Measurements from ENCODE around the gene TMEM53. TPM values are rescaled to one million over a fixed set of nuclear protein-coding genes. Genes with fewer than 3 reads are reported as not detected.
A peak's percentile ranks its signal among the peaks of the same experiment; 100 is the strongest.
"Not testable (repeated sequence)": the region's sequence is repeated elsewhere in the genome, so short reads cannot be mapped to it uniquely, and the experiment has no call there.

Gene TMEM53
- total RNA-seq, 1 donor from 2014 or later, result 8.1 TPM

DNA sequence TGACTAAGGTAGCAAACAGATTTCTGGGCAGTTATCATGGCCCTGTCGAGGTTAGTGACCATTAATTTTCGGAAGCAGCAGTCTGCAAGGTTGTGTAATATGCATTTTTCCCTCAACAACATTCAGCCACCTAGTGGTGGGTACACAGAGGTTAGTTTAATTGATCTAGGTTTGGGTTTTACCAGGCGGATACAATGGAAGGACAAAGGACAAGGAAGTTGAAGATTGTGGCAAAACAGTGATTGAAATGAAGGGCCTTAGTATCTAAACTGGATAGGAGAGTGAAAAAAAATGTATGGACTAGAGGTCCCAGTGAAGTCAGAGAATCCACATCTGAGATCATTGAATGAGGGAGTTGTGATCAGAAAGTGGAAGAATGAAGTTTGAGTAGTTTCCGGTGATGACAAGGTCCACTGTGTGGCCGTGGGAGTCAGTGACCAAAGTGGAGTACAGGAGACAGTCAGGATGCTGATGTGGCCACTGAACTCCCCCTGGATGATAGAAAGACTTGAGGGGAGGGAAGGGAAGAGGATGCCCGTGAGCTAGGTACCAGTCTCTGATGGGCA, 3.0 kb upstream of the TMEM53 start:
- DNase-seq (no peak), ATAC-seq (ENCODE audit: poor library complexity) (no peak)

DNA sequence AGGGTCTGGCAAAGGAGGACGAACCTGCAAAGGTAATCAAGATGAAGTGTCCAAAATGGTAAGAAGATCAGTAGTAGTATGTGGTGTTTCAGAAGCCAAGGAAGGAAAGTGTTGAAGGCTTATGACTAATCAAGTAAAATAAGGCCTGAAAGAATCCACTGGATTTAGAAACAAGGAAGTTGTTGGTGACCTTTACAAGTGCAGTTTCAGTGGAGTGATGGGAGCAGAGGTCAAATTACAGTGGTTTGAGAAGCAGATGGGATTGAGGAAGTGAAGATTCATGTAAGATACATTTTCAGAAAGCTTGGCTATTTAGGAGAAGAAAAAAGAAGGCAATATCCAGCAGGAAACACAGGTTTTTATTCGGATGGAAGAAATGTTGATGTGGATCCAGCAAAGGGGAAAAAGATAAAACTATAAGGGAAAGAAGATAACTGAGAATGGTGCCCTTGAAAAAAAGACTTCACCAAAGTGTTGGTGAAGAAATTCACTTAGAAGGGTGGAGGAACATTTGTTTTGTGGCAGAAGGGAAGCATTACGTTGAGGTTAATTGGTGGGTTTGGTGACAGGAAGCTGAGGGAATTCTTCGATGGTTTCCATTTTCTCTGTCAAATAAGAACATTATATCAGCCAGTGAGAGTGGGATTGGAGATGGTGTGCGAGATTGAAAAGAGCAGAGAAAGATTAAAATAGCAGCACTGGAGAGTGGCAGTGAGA, 2.4 kb upstream of the TMEM53 start:
- DNase-seq, result no peak
- intact Hi-C loops (cut with DNase I), result no loop called here

More for the DNA sequence above, 3.0 kb upstream of the TMEM53 start:
- intact Hi-C loops (cut with DNase I), result no loop called here

DNA sequence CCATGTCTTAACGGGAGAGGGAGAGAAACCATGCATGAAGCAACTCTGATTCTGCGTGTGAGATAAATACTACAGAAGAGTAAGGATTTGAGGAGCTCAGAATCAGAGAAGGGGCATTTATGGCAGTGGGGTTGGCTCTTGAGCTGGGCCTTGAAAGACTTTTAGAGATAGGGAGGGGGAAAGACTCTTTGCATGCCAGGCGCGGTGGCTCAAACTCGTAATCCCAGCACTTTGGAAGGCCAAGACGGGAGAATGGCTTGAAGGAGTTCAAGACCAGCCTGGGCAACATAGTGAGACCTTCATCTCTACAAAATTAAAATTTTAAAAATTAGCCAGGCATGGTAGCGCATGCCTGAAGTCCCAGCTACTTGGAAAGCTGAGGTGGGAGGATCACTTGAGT, 905 bp upstream of the TMEM53 start:
- no peak for DNase-seq
- intact Hi-C loops (cut with DNase I), result no loop called here
- ATAC-seq (ENCODE audit: poor library complexity), result no peak

More for the DNA sequence above, 2.4 kb upstream of the TMEM53 start:
- no peak for ATAC-seq (ENCODE audit: poor library complexity)

DNA sequence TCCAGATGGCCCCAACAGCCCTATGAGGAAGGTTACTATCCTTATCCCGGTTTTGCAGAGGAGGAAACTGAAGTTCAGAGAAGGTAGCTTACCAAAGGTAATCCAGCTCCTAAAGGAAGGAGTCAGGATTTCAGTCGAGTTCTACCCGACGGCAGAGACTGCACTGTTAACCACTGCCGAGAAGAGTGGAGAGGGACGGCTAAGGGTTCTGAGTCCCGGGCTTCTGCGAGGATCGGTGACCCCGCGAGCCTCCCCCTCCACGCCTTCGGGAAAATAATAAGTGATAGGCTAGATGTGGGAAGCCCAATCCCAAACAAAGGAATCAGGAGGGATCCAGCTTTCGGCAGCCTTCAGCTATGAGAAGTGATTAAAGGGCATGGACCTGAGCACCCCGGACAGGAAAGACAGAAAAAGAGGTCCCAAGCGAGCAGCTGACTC, 587 bp downstream of the TMEM53 start:
- intact Hi-C loops (cut with DNase I), result no loop called here
- ATAC-seq (ENCODE audit: poor library complexity) (peak; percentile 3), DNase-seq (no peak)

DNA sequence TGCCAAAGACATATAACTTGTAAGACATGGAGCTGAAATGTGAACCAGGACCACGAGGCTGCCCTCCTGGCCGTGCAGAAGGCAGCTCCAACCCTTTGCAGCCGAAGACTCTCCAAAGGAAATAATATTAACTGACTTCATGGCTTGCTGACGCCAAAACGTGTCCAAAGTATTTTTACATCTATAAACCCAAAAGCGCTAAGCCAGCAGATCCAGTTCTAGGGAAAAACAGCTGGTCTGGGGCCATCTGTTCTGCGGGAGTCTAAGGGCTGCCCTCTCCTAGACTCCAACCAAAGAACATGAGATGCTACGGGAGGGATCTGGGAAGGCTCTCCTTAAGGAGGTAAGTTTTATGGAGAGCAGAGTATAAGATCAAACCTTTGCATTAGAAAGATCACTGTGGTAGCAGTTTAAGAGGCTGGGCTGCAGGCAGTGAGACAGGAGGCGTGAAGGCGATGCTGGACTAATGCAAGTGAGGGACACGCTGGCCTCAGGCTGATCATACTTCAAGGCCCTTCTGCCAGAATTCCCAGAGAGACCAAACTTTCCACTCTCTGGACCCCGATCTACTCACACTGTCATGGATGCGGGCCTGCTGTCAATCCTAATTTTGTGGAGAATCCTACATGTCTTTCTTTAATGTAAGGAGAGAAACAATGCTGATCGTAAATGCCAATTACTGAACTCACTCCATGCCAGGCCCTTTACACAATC, 1.2 kb downstream of the TMEM53 start:
- intact Hi-C loops (cut with DNase I), result no loop called here
- no peak for ATAC-seq (ENCODE audit: poor library complexity)
- no peak for DNase-seq

DNA sequence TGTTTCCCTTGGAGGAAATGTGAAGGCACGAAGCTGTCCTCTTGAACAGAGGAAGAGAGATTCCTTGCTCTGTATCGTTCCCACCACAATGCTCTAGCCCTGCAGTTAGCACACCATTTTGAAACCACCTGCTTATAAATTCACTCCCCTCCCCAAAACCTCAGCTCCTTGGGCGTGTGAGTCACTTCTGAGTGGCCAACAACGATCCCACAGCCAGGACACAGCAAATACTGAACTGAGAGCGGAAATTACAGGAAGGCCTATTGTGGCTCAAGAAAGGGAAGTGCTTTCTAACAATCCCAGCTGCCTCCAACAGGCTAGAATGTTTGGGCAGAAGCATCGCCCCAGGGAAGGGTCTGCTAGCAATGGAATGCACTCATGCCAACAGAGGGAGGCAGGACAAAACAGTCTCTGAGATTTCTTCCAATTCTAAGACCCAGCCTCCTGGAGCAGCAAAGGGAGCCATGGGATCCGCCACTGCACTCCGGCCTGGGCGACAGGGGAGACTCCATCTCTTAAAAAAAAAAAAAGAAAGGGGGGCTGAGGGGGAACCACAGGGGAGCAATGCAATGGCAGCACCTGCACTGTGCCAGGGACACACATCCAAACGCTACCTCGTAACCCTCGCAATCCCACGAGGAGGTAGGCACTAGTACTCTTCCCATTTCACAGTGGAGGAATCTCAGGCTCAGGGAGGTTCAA, 1.9 kb downstream of the TMEM53 start:
- intact Hi-C loops (cut with DNase I), result no loop called here
- DNase-seq, result no peak

DNA sequence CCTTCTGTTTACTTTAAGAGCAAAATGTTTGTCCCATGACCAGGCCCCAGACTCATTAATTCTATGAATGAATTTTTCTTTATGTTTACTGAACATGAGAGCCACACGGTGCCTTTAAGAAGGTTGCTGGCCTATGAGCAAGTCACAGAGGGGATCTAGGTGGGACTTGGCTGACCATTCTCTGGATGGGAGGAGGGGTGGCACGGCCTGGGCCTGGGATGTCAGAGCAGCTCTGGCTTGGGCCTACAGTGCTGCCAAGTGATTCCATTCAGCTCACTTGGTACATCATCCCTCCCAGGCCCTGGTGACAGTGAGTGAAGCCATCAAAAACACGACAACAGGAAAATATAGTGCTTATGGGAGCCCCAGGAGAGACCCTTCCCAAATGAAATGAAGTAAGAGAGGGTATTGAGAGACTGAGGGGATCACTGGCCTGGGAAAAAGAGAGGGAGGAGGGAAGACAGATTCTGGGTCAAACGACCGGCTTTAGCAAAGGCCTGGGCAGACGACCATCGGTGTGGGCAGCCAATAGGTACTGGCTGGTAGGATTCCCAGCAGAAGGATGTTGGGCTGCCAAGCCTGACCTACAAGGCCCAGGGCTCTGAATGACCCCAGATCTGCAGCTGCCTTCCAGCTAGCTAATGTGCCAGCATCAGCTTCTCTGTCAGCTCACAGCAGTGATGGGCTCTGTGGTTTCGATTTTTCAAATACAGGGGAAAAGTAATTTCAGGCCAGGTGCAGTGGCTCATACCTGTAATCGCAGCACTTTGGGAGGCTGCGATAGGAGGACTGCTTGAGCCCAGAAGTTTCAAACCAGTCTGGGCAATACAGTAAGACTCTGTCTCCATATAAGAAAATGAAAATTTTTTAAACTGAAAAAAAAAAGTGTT, 3.3 kb downstream of the TMEM53 start:
- intact Hi-C loops (cut with DNase I), result no loop called here
- no peak for ATAC-seq (ENCODE audit: poor library complexity)
- no peak for DNase-seq

More for the DNA sequence above, 1.9 kb downstream of the TMEM53 start:
- no peak for ATAC-seq (ENCODE audit: poor library complexity)

DNA sequence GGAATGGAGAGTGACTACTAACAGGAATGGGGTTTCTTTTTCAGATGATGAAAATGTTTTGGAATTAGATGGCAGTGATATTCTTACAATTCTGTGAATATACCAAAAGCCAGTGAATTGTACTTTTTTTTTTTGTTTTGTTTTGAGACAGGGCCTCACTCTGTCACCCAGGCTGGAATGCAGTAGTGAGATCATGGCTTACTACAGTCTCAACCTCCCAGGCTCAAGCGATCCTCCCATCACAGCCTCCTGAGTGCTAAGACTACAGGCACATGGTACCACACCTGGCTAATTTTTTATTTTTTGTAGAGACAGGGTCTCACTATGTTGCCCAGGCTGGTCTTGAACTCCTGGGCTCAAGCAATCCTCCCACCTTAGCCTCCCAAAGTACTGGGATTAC, 7.6 kb downstream of the TMEM53 start:
- DNase-seq; ATAC-seq (ENCODE audit: poor library complexity); intact Hi-C loops (cut with DNase I): not testable (repeated sequence)

DNA sequence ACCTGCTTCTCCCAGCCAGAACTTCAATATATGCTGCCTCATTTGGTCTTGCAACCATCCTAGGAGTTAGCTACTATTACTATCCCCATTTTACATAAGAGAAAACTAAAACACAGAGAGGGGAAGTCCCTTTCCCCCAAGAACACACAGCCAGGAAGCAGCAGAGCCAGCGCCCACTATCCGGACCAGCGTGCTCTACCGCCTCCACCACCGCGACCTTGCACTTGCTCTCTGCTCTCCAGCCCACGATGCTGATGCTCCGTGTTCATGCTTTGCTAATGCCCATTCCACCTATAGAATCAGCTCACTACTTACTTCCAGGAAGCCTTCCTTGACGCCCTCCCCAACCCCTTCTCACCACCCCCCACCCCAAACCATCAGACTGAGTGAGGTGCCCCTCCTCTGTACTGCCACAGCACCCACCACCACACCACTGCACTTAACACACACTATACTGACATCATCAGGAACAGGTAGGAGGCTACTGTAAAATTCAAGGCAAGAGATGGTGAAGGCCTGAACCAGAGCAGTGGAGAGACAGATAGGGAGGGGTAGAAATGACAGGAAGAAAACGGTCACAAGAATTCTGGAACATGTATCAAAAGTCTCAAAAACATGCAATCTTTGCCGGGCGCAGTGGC, 9.4 kb downstream of the TMEM53 start:
- DNase-seq (no peak), ATAC-seq (ENCODE audit: poor library complexity) (no peak)

DNA sequence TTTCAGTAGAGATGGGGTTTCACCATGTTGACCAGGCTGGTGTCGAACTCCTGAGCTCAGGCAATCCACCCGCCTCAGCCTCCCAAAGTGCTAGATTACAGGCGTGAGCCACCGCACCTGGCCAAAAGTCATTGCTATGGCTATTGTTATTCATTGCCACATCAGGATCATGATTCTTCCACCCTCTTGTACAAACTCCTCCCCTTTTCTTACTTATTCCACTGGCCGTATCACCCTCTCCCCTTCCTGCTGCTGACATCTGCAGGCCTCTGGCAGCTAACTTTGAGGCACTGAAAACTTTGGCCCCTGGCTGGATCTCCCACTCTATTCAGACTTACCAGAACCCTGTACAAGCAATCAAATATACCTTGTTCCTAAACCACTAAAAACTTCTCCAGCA, 10.9 kb downstream of the TMEM53 start:
- ATAC-seq (ENCODE audit: poor library complexity) (no peak), DNase-seq (no peak)
- intact Hi-C loops (cut with DNase I), result no loop called here

More for the DNA sequence above, 9.4 kb downstream of the TMEM53 start:
- intact Hi-C loops (cut with DNase I), result no loop called here

DNA sequence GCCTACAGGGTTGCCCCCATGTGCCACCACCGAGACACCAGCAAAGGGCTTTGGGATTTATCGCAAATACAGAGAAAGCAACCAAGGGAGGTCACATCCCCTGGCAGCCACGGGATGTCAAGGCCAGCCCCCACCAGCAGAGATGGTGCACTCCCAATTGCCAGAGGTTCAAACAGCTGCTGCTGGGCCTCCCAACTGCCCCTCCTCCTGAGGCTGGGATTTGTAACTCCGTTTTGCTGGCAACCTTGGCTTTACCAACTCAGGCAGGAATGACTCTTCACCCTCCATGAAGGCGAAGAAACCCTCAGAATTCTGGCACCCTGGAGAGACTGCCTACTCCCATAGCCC, 11.6 kb downstream of the TMEM53 start:
- ATAC-seq (ENCODE audit: poor library complexity) (no peak), DNase-seq (no peak)
- intact Hi-C loops (cut with DNase I), result no loop called here

DNA sequence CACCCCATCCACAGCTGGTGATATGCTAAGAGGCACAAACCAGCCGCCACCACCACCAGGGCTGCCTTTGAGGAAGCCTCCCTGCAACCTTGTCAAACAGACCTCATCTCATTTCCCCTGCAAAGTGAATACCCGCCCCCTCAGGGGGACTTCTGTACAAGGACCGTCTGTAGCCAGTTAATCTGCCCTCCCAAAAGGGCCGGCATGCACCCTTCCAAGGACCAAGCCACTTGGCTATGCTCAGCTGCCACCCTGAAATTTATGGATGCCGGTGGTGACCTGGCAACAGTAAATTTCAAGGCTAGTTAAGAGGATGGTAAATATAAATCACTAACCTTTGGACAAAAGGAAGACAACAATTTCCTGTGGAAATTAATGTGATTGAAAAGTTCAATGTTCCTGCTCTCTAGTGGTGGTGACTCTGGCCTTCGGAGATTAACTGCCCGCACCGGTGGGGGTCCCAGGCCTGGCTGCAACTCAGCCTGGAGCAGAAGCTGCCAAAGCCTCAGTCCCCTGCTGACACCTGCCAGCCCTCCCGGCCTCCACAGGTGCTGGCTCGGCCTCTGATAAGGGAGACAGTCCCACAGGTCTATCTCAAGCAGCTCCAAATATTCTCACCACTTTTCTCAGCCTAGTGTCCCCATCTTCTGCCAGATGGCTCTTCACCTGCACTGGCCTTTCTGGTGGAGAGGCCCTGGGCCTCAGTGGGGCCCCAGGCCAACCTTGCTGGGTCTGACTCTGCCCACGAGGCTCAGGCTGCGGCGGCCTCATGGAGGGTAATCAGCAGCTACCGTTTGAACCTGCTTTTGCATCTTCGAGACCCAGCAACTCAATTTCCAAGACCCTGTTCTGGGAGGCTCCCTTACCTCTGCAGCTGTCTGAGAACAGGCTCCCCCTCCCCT, 12.2 kb downstream of the TMEM53 start:
- ATAC-seq (ENCODE audit: poor library complexity), result no peak
- intact Hi-C loops (cut with DNase I), result no loop called here
- no peak for DNase-seq

DNA sequence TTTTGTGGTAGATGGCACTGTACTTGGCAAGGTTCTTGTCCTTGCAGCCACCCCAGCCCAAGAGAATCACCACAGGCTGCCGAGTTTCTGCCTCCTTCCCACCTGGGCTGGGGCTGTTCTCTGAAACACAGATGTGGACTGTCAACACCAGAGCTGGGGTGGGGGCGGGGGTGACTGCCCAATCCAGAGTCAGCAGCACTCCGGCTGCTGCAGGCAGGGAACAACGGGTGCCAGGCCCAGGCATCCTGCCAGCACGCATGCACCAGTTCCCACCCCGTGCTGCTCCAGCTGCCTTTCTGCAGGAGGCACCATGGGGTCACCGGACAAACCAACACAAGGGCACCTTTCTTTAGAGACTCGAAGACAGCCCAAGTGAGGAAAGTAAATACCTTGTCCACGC, 14.1 kb downstream of the TMEM53 start:
- DNase-seq (peak; percentile 90), ATAC-seq (ENCODE audit: poor library complexity) (peak; percentile 94)
- intact Hi-C loops (cut with DNase I), result no loop called here

DNA sequence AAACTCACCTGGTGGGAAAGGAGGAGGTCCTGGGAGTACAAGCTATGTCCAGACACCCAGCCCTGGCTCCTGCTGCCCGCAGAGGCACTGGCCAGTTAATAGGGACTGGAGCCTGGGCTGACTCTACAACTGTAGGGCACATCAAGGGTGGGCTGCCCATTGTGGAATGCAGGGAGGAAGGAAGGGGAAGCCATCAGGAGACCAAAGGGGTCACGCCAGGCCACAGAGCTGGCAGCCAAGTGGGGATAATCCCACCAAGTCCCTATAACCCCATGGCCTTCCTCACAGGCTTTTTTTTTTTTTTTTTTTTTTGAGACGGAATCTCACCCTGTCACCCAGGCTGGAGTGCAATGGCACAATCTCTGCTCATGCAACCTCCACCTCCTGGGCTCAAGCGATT, 14.7 kb downstream of the TMEM53 start:
- ATAC-seq (ENCODE audit: poor library complexity), result no peak
- intact Hi-C loops (cut with DNase I), result no loop called here
- DNase-seq, result no peak

DNA sequence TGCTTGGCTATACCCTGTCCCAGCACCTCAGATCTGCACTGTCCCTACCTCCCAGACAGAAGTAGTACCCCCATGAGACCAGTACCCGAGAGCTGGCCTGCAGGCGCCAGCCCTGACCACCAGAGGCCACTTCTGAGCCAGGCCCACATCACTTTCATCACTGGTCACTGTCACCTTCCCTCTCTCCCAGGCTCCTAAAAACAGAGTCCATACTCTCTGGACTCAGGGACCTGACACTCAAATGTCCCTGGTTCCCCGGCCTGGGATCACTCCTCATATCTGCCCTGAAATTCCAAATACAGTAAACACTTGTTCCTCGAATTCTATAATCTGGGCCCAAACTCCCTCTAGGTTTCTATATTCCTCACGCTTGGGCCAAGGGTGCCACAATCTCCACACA, 18.7 kb downstream of the TMEM53 start:
- intact Hi-C loops (cut with DNase I), result no loop called here
- no peak for ATAC-seq (ENCODE audit: poor library complexity)
- DNase-seq, result no peak

DNA sequence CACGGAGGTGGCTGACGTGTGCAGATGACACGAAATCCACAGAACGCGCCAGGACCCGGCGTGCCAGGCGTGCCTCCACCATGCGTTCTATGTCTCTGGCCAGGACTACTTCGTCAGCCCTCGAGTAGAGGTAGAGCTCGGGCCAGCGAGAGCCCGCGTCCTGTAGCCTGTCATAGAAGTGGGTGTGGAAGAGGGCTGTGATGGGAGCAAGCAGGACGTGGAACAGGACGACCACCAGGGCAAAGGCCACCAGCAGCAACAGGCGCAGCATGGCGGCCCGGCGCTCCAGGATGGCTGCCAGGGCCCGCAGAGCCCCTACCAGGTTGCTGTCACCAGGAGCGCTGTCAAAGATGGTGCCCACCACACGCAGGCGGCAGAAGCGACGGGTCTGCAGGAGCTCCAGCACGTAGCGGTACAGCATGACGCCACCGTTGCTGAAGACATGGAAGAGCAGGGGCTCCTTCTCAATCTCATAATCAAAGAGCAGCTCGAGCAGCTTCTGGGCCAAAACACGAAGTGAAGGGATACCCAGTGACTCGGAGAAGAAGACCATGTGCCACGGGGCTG, 19.6 kb downstream of the TMEM53 start:
- no peak for DNase-seq
- no peak for ATAC-seq (ENCODE audit: poor library complexity)
- intact Hi-C loops (cut with DNase I), result no loop called here

Measured in Right ventricle myocardium superior (tissue), 1 donor.